Right lobe of liver (tissue), 4 donors: ENCODE data around the gene ALPI.

ENCODE experiments used
- POLR2A ChIP-seq: fragments of 450-650 bp; IDR thresholded peaks from one replicate; pipeline ENCODE4 v1.6.1; 2017; ENCODE audit warnings: antibody characterized with exemption, mild to moderate bottlenecking
- TF ChIP-seq, protein P1 (sequence below), 4 donors: fragments of 200-600 bp in 3 of 4; fragments of 450-650 bp in 1 of 4; IDR thresholded peaks; one replicate each; pipeline versions ENCODE4 v1.5.1 to v1.8.0; 2016 to 2022; ENCODE audit warnings: antibody characterized with exemption in 4 of 4, mild to moderate bottlenecking in 2 of 4
- donor health status: DM: no; HTN: no; CAD: no.
- donor health status: DM: no; HTN: no; CAD: no.
- donor health status: DM: no; HTN: yes; CAD: no.

DNA sequence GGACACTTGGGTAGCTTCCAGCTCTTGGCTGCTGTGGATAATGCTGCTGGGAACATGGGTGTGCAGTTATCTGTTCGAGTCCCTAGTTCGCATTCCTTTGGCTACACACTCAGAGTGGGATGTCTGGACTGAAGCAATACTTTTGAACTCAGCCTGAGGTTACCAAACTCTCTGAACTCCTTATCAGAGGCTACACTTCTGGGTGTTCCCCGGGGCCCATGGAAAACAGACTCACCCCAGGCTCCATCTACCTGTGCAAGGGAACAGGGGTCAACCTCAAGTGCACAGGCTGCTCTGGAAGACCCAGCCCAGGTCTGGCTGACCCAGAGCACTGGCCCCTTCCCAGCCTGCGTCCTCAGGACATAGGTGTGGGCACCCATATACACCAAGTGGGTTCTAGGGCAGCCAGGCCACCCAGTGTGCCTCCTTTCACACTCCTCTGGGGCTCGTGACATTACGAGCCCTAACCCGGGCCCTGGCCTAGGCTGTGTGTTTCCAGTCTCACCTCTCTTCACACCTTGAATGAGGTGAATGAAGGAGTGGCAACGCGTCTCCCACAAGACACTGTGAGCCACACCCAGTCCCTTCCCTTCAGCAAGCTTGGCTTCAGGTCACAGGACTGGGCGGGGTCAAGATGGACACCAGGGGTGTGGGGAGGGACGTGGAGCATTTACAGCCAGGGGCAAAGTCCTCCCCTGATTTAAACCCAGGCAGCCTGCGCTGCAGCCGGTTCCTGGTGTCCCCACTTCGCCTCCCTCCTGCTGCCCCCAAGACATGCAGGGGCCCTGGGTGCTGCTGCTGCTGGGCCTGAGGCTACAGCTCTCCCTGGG, at the start of gene ALPI:
- TF ChIP-seq, protein P1, sequence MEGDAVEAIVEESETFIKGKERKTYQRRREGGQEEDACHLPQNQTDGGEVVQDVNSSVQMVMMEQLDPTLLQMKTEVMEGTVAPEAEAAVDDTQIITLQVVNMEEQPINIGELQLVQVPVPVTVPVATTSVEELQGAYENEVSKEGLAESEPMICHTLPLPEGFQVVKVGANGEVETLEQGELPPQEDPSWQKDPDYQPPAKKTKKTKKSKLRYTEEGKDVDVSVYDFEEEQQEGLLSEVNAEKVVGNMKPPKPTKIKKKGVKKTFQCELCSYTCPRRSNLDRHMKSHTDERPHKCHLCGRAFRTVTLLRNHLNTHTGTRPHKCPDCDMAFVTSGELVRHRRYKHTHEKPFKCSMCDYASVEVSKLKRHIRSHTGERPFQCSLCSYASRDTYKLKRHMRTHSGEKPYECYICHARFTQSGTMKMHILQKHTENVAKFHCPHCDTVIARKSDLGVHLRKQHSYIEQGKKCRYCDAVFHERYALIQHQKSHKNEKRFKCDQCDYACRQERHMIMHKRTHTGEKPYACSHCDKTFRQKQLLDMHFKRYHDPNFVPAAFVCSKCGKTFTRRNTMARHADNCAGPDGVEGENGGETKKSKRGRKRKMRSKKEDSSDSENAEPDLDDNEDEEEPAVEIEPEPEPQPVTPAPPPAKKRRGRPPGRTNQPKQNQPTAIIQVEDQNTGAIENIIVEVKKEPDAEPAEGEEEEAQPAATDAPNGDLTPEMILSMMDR (IDR thresholded peaks at IDR 0.05): no peak
- no peak for TF ChIP-seq POLR2A
